Ovary (tissue), 9 donors: ENCODE measurements around the gene PCTP. TPM values are rescaled to one million over a fixed set of nuclear protein-coding genes. Genes with fewer than 3 reads are reported as not detected.

Experiments used
- DNase-seq, 5 donors: peaks; one replicate each; pipeline ENCODE4 v3.0.0-alpha.2; 2019 to 2020
- H3K27ac ChIP-seq, 2 donors: fragments of 200-600 bp; one replicate each; pipeline versions ENCODE4 v1.5.1 to v1.8.0; 2019 to 2022
- H3K27me3 ChIP-seq: fragments of 200-600 bp; one replicate; pipeline ENCODE4 v1.8.0; 2022
- H3K36me3 ChIP-seq: fragments of 200-600 bp; sonication (generic); one replicate; pipeline ENCODE4 v1.5.1; 2019
- H3K4me1 ChIP-seq: one replicate; pipeline ENCODE4 v1.8.1; 2013; ENCODE audit warnings: mild to moderate bottlenecking, moderate library complexity; ENCODE audit not compliant: insufficient read depth
- H3K4me3 ChIP-seq: fragments of 200-600 bp; sonication (generic); one replicate; pipeline ENCODE4 v1.5.1; 2017
- H3K9me3 ChIP-seq, 2 donors: fragments of 200-600 bp in 1 of 2; sonication (generic) in 1 of 2; one replicate each; pipeline versions ENCODE4 v1.5.1 to v1.8.1; 2013 to 2019; ENCODE audit warnings: mild to moderate bottlenecking in 1 of 2, moderate library complexity in 1 of 2
- CTCF ChIP-seq, 3 donors: fragments of 450-650 bp in 2 of 3; fragments of 200-600 bp in 1 of 3; IDR thresholded peaks; one replicate each; pipeline versions ENCODE4 v1.5.1 to v1.8.0; 2016 to 2022; ENCODE audit warnings: antibody characterized with exemption in 3 of 3, mild to moderate bottlenecking in 1 of 3
- EP300 ChIP-seq: sonication (generic); formaldehyde crosslinking; IDR thresholded peaks from one replicate; pipeline ENCODE4 v1.6.1; 2017; ENCODE audit warnings: antibody characterized with exemption
- POLR2A ChIP-seq: fragments of 450-650 bp; IDR thresholded peaks from one replicate; pipeline ENCODE4 v1.6.1; 2017; ENCODE audit warnings: antibody characterized with exemption, mild to moderate bottlenecking, moderate library complexity
- WGBS, 3 donors: extraction: QIAGEN DNeasy Blood & Tissue Kit in 1 of 3; methylation state at CpG; one replicate each; pipeline versions ENCODE4 v1.1.5 to v1.1.7; 2013 to 2017; 5-methylcytosine and 5-hydroxymethylcytosine counted together
- intact Hi-C, 4 donors: fragments of 100-400 bp; cut with DNase I; formaldehyde crosslinking; loops; one replicate each; pipeline versions ENCODE4 v1.11.0 to v1.15.1; 2022 to 2023
- polyA plus RNA-seq, 2 donors: library from polyadenylated mRNA; stranded (reverse); fragments of 200-250 nt in 1 of 2; fragments of 350-450 nt in 1 of 2; fragmentation: Illumina TruSeq in 1 of 2; extraction: RNeasy Lipid Tissue Mini Kit (QIAGEN cat#74804) in 1 of 2; gene quantifications; one replicate each; pipeline ENCODE4 v1.2.3, GENCODE V29; 2013 to 2014
- total RNA-seq, 7 donors: library from RNA; depleted of rRNA in 2 of 7; stranded (reverse); fragments of >200 nt in 2 of 7; fragmentation: NEBNext Ultra II Directional in 3 of 7; extraction: Animal tissue kit (Norgen Biotek cat#: 25700) in 3 of 7; gene quantifications; one replicate each; pipeline versions ENCODE4 v1.1.0 to v1.2.4, GENCODE V29; 2016 to 2023
- donor health status: DM: no; HTN: no; CAD: no; lungs with moderate emphysema.
- donor health status: DM: no; HTN: no; CAD: no.
- donor health status: Bipolar disorder and iron deficiency.
- donor health status: DM: yes; HTN: yes; CAD: no.
- donor health status: DM: no; HTN: no; CAD: no.
- donor health status: DM: yes; HTN: yes; CAD: no.

PCTP gene
- total and polyA plus RNA-seq, 9 donors, result 7.2 to 18.8 (median 11.8) TPM

DNA sequence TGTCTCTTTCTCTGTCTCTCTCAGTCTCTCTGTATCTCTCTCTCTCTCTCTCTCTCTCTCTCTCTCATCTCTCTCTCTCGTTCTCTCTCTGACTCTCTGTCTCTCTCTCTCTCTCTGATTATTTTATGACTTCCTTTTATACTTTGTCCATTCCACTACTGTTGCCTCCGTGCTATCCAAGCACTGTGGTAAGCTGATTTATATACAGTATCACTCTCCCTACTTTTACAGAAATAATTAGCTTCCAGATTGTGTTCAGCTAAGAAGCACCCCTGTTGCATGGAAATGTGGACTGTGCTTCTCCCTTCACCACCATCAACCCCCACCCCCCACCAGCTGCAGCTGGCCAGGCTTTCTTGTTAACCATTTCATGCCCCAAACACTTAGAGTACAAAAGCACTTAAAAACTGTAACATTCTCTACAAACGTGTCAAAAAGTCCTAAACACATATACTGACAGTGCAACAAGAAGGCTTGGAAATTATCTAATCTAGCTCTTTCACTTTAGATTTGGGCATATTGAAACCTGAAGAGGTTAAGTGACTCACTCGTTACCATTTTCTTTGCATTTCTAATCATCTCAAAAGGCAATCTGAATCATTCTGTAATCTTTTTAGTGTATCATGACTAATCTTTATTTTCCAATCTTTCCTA, 16.6 kb upstream of the PCTP start:
- no peak for TF ChIP-seq CTCF (IDR thresholded peaks at IDR 0.05)
- DNase-seq, result no peak
- Histone ChIP-seq H3K27me3 (no peaks in the 10 kb centered on the region), H3K4me3 (no peak overlapping the region), H3K27ac (no peak overlapping the region), H3K36me3 (no peaks in the 10 kb centered on the region), H3K4me1 (no peaks in the 10 kb centered on the region), H3K9me3 (no peaks in the 10 kb centered on the region)
- intact Hi-C loops, result no loop called here
- 37 to 56% (median 53%) methylated on average over 4 of the region's 4 CpGs for WGBS, 3 donors

DNA sequence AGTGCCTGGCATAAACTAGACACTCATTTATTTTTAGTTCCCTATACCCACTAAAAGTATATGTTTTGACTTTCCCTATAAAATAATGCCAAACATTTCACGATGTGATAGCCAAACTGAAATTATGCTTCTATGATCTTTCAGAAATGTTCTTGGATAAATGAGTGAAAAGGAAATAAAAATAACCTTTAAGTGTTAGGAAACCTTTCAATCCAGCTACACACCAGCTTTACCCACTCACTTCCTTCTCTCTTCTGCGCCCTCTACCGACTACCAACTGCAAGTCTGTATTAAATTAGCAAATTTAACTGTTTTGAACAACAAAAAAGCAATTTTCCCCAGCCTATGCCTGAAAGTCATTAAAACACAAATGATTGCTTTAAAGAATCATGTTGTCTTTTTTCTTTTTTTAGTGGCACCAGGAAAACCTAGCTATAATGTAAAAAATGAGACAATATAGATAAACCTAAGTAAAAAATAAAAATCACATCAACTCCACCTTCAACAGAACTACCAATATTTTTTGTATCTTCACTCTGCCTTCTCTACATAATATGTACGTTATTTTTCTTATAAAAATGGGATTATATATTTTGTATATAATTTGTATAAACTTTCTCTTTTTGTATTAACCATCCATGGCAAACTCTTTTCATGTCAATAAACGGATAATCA, 15.0 kb upstream of the PCTP start:
- intact Hi-C loops, result loop anchor here in 1 of 4 donors (5.0 kb wide), 1 partner anchor 209 kb away; no protein-coding TSS in a partner anchor
- H3K4me3 ChIP-seq, result no peak overlapping the region
- H3K9me3 ChIP-seq, result no peaks in the 10 kb centered on the region
- H3K27ac ChIP-seq, result no peak overlapping the region
- WGBS, 3 donors, result 31 to 41% (median 33%) methylated on average over 5 of the region's 5 CpGs
- peak in 3 of 5 donors; percentile 30 to 55 (median 35) for DNase-seq
- no peak for TF ChIP-seq POLR2A
- peak in 2 of 3 donors; percentile 48 to 60 for TF ChIP-seq CTCF (IDR thresholded peaks at IDR 0.05)
- no peaks in the 10 kb centered on the region for H3K36me3 ChIP-seq
- no peaks in the 10 kb centered on the region for H3K4me1 ChIP-seq
- no peaks in the 10 kb centered on the region for H3K27me3 ChIP-seq

GRCh38 chr17:55737976-55738501, 12.8 kb upstream of the PCTP start:
- Histone ChIP-seq H3K27me3 (no peaks in the 10 kb centered on the region), H3K9me3 (no peaks in the 10 kb centered on the region), H3K36me3 (no peaks in the 10 kb centered on the region), H3K27ac (no peak overlapping the region), H3K4me1 (no peaks in the 10 kb centered on the region), H3K4me3 (no peak overlapping the region)
- TF ChIP-seq CTCF (IDR thresholded peaks at IDR 0.05), result no peak
- no peak for TF ChIP-seq POLR2A
- TF ChIP-seq EP300, result no peak
- intact Hi-C loops, result loop anchor here in 1 of 4 donors (5.0 kb wide), 1 partner anchor 211 kb away; no protein-coding TSS in a partner anchor
- 66 to 88% (median 69%) methylated on average over 4 of the region's 4 CpGs for WGBS, 3 donors
- DNase-seq, result no peak

- Histone ChIP-seq H3K4me1 (no peaks in the 10 kb centered on the region), H3K4me3 (no peak overlapping the region), H3K27me3 (peaks cover 2% of the 10 kb centered on the region), H3K27ac (no peak overlapping the region), H3K9me3 (no peaks in the 10 kb centered on the region), H3K36me3 (no peaks in the 10 kb centered on the region)
- TF ChIP-seq CTCF (IDR thresholded peaks at IDR 0.05) (no peak), EP300 (no peak), POLR2A (no peak)
- no peak for DNase-seq
- 83 to 87% (median 85%) methylated on average over 10 of the region's 10 CpGs for WGBS, 3 donors
- intact Hi-C loops, result no loop called here
These were observed 10.1 kb upstream of the PCTP start for GRCh38 chr17:55740511-55741355.
